K562 (cell line): ENCODE results near the gene ZNF239. TPM values are rescaled to one million over a fixed set of nuclear protein-coding genes. Genes with fewer than 3 reads are reported as not detected.
A peak's percentile ranks its signal among the peaks of the same experiment; 100 is the strongest.

Experiments
- ARID2 ChIP-seq: fragments of 450-650 bp; IDR thresholded peaks from 2 replicates; pipeline ENCODE4 v1.6.1; 2017; ENCODE audit warnings: antibody characterized with exemption, mild to moderate bottlenecking
- CBX8 ChIP-seq: fragments of 200-600 bp; sonication (generic); IDR thresholded peaks from 2 replicates; pipeline ENCODE4 v1.6.1; 2012; ENCODE audit warnings: borderline replicate concordance, mixed run types, low read depth, mild to moderate bottlenecking, moderate library complexity, mixed read lengths, low read length, control low read depth, inconsistent platforms; ENCODE audit not compliant: poor library complexity, severe bottlenecking; ENCODE audit errors: extremely low read depth
- CREB3 ChIP-seq: fragments of 450-650 bp; conservative IDR thresholded peaks from 2 replicates; pipeline ENCODE4 v1.6.1; 2016; ENCODE audit warnings: missing genetic modification characterization, low read depth, mild to moderate bottlenecking, missing compliant biosample characterization, moderate library complexity
- FOXA1 ChIP-seq: fragments of 450-650 bp; IDR thresholded peaks from 2 replicates; pipeline ENCODE4 v1.6.1; 2016; ENCODE audit warnings: mild to moderate bottlenecking, borderline replicate concordance
- HES1 ChIP-seq: fragments of 450-650 bp; IDR thresholded peaks from 2 replicates; pipeline ENCODE4 v1.6.1; 2016; ENCODE audit warnings: low read depth, mild to moderate bottlenecking, moderate library complexity
- IRF2 ChIP-seq: sonication (generic); formaldehyde crosslinking; IDR thresholded peaks from 2 replicates; pipeline ENCODE4 v1.8.1; 2022; ENCODE audit warnings: mild to moderate bottlenecking, missing genetic modification reagents
- KDM4B ChIP-seq, 2 experiments: fragments of 450-650 bp in 1 of 2; sonication (generic) in 1 of 2; IDR thresholded peaks; 2 replicates each; pipeline ENCODE4 v1.6.1; 2016 to 2017; ENCODE audit warnings: borderline replicate concordance in 2 of 2, antibody characterized with exemption in 1 of 2, low read depth in 1 of 2, mild to moderate bottlenecking in 1 of 2
- NKRF ChIP-seq: fragments of 450-650 bp; IDR thresholded peaks from 2 replicates; pipeline ENCODE4 v1.6.1; 2016; ENCODE audit warnings: borderline replicate concordance
- PATZ1 ChIP-seq: fragments of 250-450 bp; sonication (Bioruptor Pico); IDR thresholded peaks from 2 replicates; pipeline ENCODE4 v1.5.0; 2020; ENCODE audit warnings: mild to moderate bottlenecking, borderline replicate concordance
- PRMT5 ChIP-seq: sonication (generic); formaldehyde crosslinking; IDR thresholded peaks from 2 replicates; pipeline ENCODE4 v1.5.0; 2020; ENCODE audit warnings: missing genetic modification reagents
- RBM15 ChIP-seq: fragments of 200-400 bp; formaldehyde crosslinking; IDR thresholded peaks from 2 replicates; pipeline ENCODE4 v1.6.1; 2018; ENCODE audit warnings: mild to moderate bottlenecking, low read length, moderate library complexity; ENCODE audit not compliant: insufficient read depth
- ZNF398 ChIP-seq: fragments of 250-450 bp; sonication (Bioruptor Pico); IDR thresholded peaks from 2 replicates; pipeline ENCODE4 v1.8.0; 2021; ENCODE audit warnings: moderate library complexity, mild to moderate bottlenecking, inconsistent platforms
- polyA plus RNA-seq, 8 experiments: library from polyadenylated mRNA; depleted of rRNA in 4 of 8; stranded (reverse) in 5 of 8; unstranded in 3 of 8; fragments of >200 nt; fragmentation: Nextera tagmentation in 2 of 8; fragmentation: Illumina TruSeq in 1 of 8; extraction: Ambion mirVana in 2 of 8; extraction: Trizol in 1 of 8; gene quantifications; 2 replicates each; pipeline versions ENCODE4 v1.2.1 to v1.2.3, GENCODE V29; 2011 to 2014; ENCODE audit warnings: inconsistent platforms in 1 of 8, missing spikeins in 1 of 8
- total RNA-seq, 7 experiments: library from RNA; depleted of rRNA in 6 of 7; stranded (reverse); fragments of >200 nt in 6 of 7; fragmentation: Illumina TruSeq in 2 of 7; extraction: Trizol in 2 of 7; gene quantifications; 2 replicates each; pipeline versions ENCODE4 v1.2.1 to v1.2.3, GENCODE V29; 2011 to 2021; ENCODE audit warnings: low replicate concordance in 1 of 7
- TF ChIP-seq, protein P1 (sequence below): fragments of 450-650 bp; IDR thresholded peaks from 2 replicates; pipeline ENCODE4 v1.6.1; 2016
- TF ChIP-seq, protein P2 (sequence below): fragments of 250-450 bp; sonication (Bioruptor Pico); IDR thresholded peaks from 2 replicates; pipeline ENCODE4 v1.8.0; 2022; ENCODE audit warnings: moderate library complexity, mild to moderate bottlenecking, inconsistent platforms

Gene ZNF239
- total and polyA plus RNA-seq, 9 of the 15 experiments (the other 6 are each of a cell fraction or from before 2014, with no cell fraction given) = 13.7 to 26.7 (median 23.4) TPM

DNA sequence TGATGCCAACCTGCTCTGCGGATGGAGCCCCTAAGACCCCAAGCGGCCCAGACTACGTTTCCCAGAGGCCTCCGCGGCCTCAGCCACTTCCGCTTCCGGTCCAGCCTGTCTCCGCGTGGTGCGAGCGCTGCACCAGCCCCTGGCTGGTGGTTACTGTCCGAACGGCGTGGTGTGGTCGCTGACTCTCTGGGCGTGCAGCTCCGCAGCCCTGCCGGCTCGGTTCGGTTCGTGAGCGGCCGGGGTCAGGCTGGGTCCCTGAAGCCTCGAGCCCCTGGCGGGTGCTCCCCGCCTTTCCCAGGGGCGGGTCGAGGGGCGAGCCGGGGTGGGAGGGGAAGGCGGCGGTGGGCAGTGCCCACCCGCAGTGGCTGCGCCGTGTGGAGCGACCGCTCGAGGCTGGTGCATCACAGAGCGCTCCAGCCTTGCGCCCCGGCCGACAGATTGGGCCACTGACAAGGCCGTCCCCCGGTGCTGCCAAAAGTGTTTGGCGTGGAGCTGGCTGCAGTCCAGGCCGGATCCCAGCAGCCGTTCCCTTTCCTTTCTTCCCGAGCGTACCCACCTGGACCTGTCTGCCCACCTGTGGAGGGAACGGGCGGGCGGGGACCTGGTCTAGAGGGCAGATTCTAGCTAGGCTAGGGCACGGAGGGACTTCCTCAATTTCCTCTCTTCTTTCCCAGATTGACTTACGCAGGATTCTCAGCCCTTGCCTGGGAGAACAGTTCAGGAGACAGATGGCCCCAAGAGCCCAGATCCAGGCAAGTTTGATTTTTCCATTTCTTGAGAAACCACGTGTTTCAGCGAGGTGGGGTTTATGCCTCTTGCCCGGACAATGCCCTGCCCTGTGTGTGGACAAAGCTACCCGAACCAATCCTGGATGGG, 32.1 kb upstream of the ZNF239 start, which contains the start of gene ZNF485 (continued):
- TF ChIP-seq PATZ1 (CRISPR knock-in tag) = no peak
- TF ChIP-seq ZNF398 = no peak
- peak; percentile 16; the same call in 1 of the 2 replicates for TF ChIP-seq CREB3 (tag)
- no peak for TF ChIP-seq FOXA1
- TF ChIP-seq, protein P1, sequence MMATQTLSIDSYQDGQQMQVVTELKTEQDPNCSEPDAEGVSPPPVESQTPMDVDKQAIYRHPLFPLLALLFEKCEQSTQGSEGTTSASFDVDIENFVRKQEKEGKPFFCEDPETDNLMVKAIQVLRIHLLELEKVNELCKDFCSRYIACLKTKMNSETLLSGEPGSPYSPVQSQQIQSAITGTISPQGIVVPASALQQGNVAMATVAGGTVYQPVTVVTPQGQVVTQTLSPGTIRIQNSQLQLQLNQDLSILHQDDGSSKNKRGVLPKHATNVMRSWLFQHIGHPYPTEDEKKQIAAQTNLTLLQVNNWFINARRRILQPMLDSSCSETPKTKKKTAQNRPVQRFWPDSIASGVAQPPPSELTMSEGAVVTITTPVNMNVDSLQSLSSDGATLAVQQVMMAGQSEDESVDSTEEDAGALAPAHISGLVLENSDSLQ = peak; percentile 65
- TF ChIP-seq, protein P2, sequence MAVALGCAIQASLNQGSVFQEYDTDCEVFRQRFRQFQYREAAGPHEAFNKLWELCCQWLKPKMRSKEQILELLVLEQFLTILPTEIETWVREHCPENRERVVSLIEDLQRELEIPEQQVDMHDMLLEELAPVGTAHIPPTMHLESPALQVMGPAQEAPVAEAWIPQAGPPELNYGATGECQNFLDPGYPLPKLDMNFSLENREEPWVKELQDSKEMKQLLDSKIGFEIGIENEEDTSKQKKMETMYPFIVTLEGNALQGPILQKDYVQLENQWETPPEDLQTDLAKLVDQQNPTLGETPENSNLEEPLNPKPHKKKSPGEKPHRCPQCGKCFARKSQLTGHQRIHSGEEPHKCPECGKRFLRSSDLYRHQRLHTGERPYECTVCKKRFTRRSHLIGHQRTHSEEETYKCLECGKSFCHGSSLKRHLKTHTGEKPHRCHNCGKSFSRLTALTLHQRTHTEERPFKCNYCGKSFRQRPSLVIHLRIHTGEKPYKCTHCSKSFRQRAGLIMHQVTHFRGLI (CRISPR knock-in tag) = no peak
- TF ChIP-seq IRF2 (CRISPR knock-in tag) = no peak
- TF ChIP-seq HES1 = no peak
- TF ChIP-seq CBX8 = no peak
- TF ChIP-seq KDM4B (IDR thresholded peaks at IDR 0.05; ENCODE audit: borderline replicate concordance in 2 of 2, low read depth in 1 of 2) = peak in 1 of 2 experiments; percentile 93; a peak in 2 of 4 replicates
- TF ChIP-seq NKRF = peak; percentile 96
- no peak for TF ChIP-seq RBM15
- TF ChIP-seq ARID2 = no peak
- TF ChIP-seq PRMT5 (CRISPR knock-in tag) = no peak
